B cell (primary cell): ENCODE data around the gene RAD23A. TPM values are rescaled to one million over a fixed set of nuclear protein-coding genes. Genes with fewer than 3 reads are reported as not detected.

Source experiments
- ATAC-seq: fragments of 200-7000 bp; cut with Tn5 transposase; one replicate; pipeline ENCODE4 v1.10.0; 2021; ENCODE audit warnings: low read depth, mild to moderate bottlenecking, moderate number of reproducible peaks, moderate library complexity
- CTCF ChIA-PET: fragments of 350-600 bp; sonication (Branson Sonifier 250); formaldehyde crosslinking; loops from one replicate; lab custom pipeline; 2021; ENCODE audit warnings: antibody characterized with exemption, inconsistent platforms; lab: Charles Lee
- POLR2A ChIA-PET: fragments of 350-600 bp; sonication (Branson Sonifier 250); formaldehyde crosslinking; loops from one replicate; lab custom pipeline; 2021; ENCODE audit warnings: antibody characterized with exemption; lab: Charles Lee
- DNase-seq: peaks from one replicate; pipeline ENCODE4 v3.0.0; 2013
- H2AFZ ChIP-seq: 2 replicates; pipeline ENCODE4 v1.6.1; 2012; ENCODE audit warnings: mild to moderate bottlenecking, low read depth, low read length; ENCODE audit not compliant: insufficient read depth, poor library complexity, severe bottlenecking
- H3K27ac ChIP-seq, 2 donors: 1 replicate in 1 of 2; 2 replicates in 1 of 2; pipeline ENCODE4 v1.5.1; 2012 to 2013; ENCODE audit warnings: low read length in 2 of 2, mild to moderate bottlenecking in 2 of 2, moderate library complexity in 1 of 2
- H3K27me3 ChIP-seq, 4 experiments: fragments of 200-600 bp in 1 of 4; sonication (generic) in 1 of 4; replicated peaks in 1 of 4; 1 replicate in 2 of 4; 2 replicates in 2 of 4; pipeline versions ENCODE4 v1.6.1 to v1.7.0; 2013 to 2016; ENCODE audit warnings: low read length in 3 of 4, mild to moderate bottlenecking in 2 of 4, mixed read lengths in 1 of 4, moderate library complexity in 1 of 4; ENCODE audit not compliant: insufficient read depth in 4 of 4, control insufficient read depth in 3 of 4; ENCODE audit errors: control extremely low read depth in 1 of 4
- H3K36me3 ChIP-seq, 2 experiments: replicated peaks in 1 of 2; 1 replicate in 1 of 2; 2 replicates in 1 of 2; pipeline versions ENCODE4 v1.6.1 to v1.7.1; 2013; ENCODE audit warnings: low read length in 1 of 2; ENCODE audit not compliant: insufficient read depth in 2 of 2, control insufficient read depth in 1 of 2; ENCODE audit errors: control extremely low read depth in 1 of 2, extremely low read depth in 1 of 2
- H3K4me1 ChIP-seq, 2 donors: fragments of 200-600 bp in 1 of 2; sonication (generic) in 1 of 2; 1 replicate in 1 of 2; 2 replicates in 1 of 2; pipeline versions ENCODE4 v1.5.1 to v1.6.1; 2013 to 2017; ENCODE audit warnings: low read length in 2 of 2; ENCODE audit not compliant: control insufficient read depth in 2 of 2, insufficient read depth in 2 of 2
- H3K4me2 ChIP-seq: replicated peaks from 2 replicates; pipeline ENCODE3; 2012; ENCODE audit warnings: mild to moderate bottlenecking, low read depth, low read length; ENCODE audit not compliant: poor library complexity, severe bottlenecking
- H3K4me3 ChIP-seq, 5 experiments: fragments of 200-600 bp in 1 of 5; sonication (generic) in 1 of 5; 1 replicate in 3 of 5; 2 replicates in 2 of 5; pipeline versions ENCODE4 v1.5.1 to v1.7.0; 2011 to 2016; ENCODE audit warnings: low read length in 4 of 5, mild to moderate bottlenecking in 4 of 5, low read depth in 2 of 5, control low read depth in 1 of 5, moderate library complexity in 1 of 5; ENCODE audit not compliant: insufficient read depth in 1 of 5; ENCODE audit errors: control extremely low read depth in 1 of 5, extremely low read depth in 1 of 5
- H3K79me2 ChIP-seq: fragments of 200-600 bp; sonication (generic); one replicate; pipeline ENCODE4 v1.6.0; 2016; ENCODE audit warnings: low read length; ENCODE audit not compliant: control insufficient read depth, insufficient read depth
- H3K9ac ChIP-seq: fragments of 200-600 bp; sonication (generic); 2 replicates; pipeline ENCODE4 v1.6.1; 2017; ENCODE audit warnings: mild to moderate bottlenecking, low read length, moderate library complexity
- H3K9me3 ChIP-seq, 3 donors: one replicate each; pipeline versions ENCODE4 v1.6.1 to v1.7.1; 2013; ENCODE audit warnings: low read length in 2 of 3; ENCODE audit not compliant: control insufficient read depth in 2 of 3, insufficient read depth in 1 of 3; ENCODE audit errors: control extremely low read depth in 1 of 3
- H4K20me1 ChIP-seq: 2 replicates; pipeline ENCODE4 v1.6.0; 2012; ENCODE audit warnings: mild to moderate bottlenecking, low read length; ENCODE audit not compliant: insufficient read depth, control insufficient read depth, poor library complexity, severe bottlenecking
- H3K27ac Mint-ChIP-seq: one replicate; pipeline ENCODE4 v1.8.0; 2021; ENCODE audit warnings: mixed read lengths
- H3K27me3 Mint-ChIP-seq: one replicate; pipeline ENCODE4 v1.8.0; 2021; ENCODE audit warnings: mixed read lengths
- H3K4me1 Mint-ChIP-seq: one replicate; pipeline ENCODE4 v1.8.0; 2021; ENCODE audit warnings: mixed read lengths
- H3K4me3 Mint-ChIP-seq: one replicate; pipeline ENCODE4 v1.8.0; 2021; ENCODE audit warnings: mixed read lengths
- H3K9me3 Mint-ChIP-seq: one replicate; pipeline ENCODE4 v1.8.0; 2022; ENCODE audit warnings: mixed read lengths; ENCODE audit not compliant: insufficient read depth
- CTCF ChIP-seq: fragments of 200-600 bp; IDR thresholded peaks from one replicate; pipeline ENCODE4 v1.8.0; 2022; ENCODE audit warnings: antibody characterized with exemption, mild to moderate bottlenecking
- EZH2 ChIP-seq: IDR thresholded peaks from 2 replicates; pipeline ENCODE4 v1.6.1; 2012; ENCODE audit warnings: borderline replicate concordance, low read depth, mild to moderate bottlenecking, moderate library complexity, low read length; ENCODE audit not compliant: insufficient read depth, poor library complexity, severe bottlenecking
- WGBS: methylation state at CpG from one replicate; pipeline ENCODE4 v1.1.5; 2013; ENCODE audit warnings: missing lambda C conversion rate; ENCODE audit not compliant: insufficient coverage; 5-methylcytosine and 5-hydroxymethylcytosine counted together
- intact Hi-C: fragments of 100-400 bp; cut with micrococcal nuclease; formaldehyde crosslinking; loops from one replicate; pipeline ENCODE4 v1.10.0; 2022
- polyA plus RNA-seq: library from polyadenylated mRNA; depleted of rRNA; stranded (reverse); fragments of >200 nt; gene quantifications from 2 replicates; pipeline ENCODE4 v1.2.3, GENCODE V29; 2012
- total RNA-seq, 2 donors: library from RNA; stranded (reverse); fragments of 120-200 nt in 1 of 2; gene quantifications; 1 replicate in 1 of 2; 2 replicates in 1 of 2; pipeline versions ENCODE4 v1.2.3 to v1.2.4, GENCODE V29; 2013 to 2022

Gene RAD23A
- total and polyA plus RNA-seq, 2 donors (not counting 1 experiment from before 2014, with no cell fraction given): 100 to 106 TPM

GRCh38 chr19:12932392-12933286, 13.0 kb upstream of the RAD23A start:
- Histone ChIP-seq H3K27ac (peak overlapping the region in 1 of 2 donors; percentile 73), H4K20me1 (peaks cover 29% of the 10 kb centered on the region), H3K4me3 (peak overlapping the region; percentile 73 to 94 (median 88)), H3K9ac (peak overlapping the region; percentile 88), H2AFZ (peak overlapping the region; percentile 84), H3K27me3 (no peaks in the 10 kb centered on the region), H3K4me2 (peak overlapping the region; percentile 86), H3K9me3 (no peaks in the 10 kb centered on the region), H3K36me3 (peaks cover 5 to 29% of the 10 kb centered on the region in 2 experiments), H3K4me1 (peaks cover 26 to 37% of the 10 kb centered on the region in 2 donors), H3K79me2 (peaks cover 60% of the 10 kb centered on the region)
- DNase-seq (no peak), ATAC-seq (no peak)
- POLR2A ChIA-PET: interaction anchor here (0.6 to 1.5 kb wide), 5 partner anchors 8 to 175 kb away, joined by 3 to 7 read pairs (median 4); partner anchors contain the start of gene SYCE2
- WGBS: 28% methylated on average over 15 of the region's 16 CpGs
- no peaks in the 10 kb centered on the region for H3K9me3 Mint-ChIP-seq
- intact Hi-C loops: loop anchor here (1.0 kb wide), 2 partner anchors 13 to 41 kb away; partner anchors contain the start of genes GCDH and RAD23A
- CTCF ChIA-PET: interaction anchor here (0.6 to 2.9 kb wide), 8 partner anchors 12 to 166 kb away, joined by 3 to 9 read pairs (median 4); no protein-coding TSS in a partner anchor
- peak overlapping the region; percentile 90 for H3K4me3 Mint-ChIP-seq
- H3K27me3 Mint-ChIP-seq: no peaks in the 10 kb centered on the region
- TF ChIP-seq EZH2 (no peak), CTCF (no peak)
- peak overlapping the region; percentile 83 for H3K27ac Mint-ChIP-seq
- peaks cover 34% of the 10 kb centered on the region for H3K4me1 Mint-ChIP-seq
